Ovary (tissue), 3 donors: ENCODE results near the gene RAD23B.

ENCODE experiments used
- CTCF ChIP-seq, 3 donors: fragments of 450-650 bp in 2 of 3; fragments of 200-600 bp in 1 of 3; IDR thresholded peaks; one replicate each; pipeline versions ENCODE4 v1.5.1 to v1.8.0; 2016 to 2022; ENCODE audit warnings: antibody characterized with exemption in 3 of 3, mild to moderate bottlenecking in 1 of 3
- EP300 ChIP-seq: sonication (generic); formaldehyde crosslinking; IDR thresholded peaks from one replicate; pipeline ENCODE4 v1.6.1; 2017; ENCODE audit warnings: antibody characterized with exemption
- POLR2A ChIP-seq: fragments of 450-650 bp; IDR thresholded peaks from one replicate; pipeline ENCODE4 v1.6.1; 2017; ENCODE audit warnings: antibody characterized with exemption, mild to moderate bottlenecking, moderate library complexity
- donor health status: DM: no; HTN: no; CAD: no.

GRCh38 chr9:107378006-107378405 is 94.9 kb downstream of the RAD23B start:
- TF ChIP-seq CTCF (IDR thresholded peaks at IDR 0.05) = no peak
- TF ChIP-seq EP300 = no peak
- TF ChIP-seq POLR2A = no peak
